ENCODE results near the gene RBM42.

RBM42 gene

GRCh38 chr19:35655600-35655999 is 26.8 kb downstream of the RBM42 start:
- DNase-seq = no peak

GRCh38 chr19:35656700-35657099 is 27.9 kb downstream of the RBM42 start:
- no peak for DNase-seq

- DNase-seq = no peak
Measured at GRCh38 chr19:35657904-35658700, 29.3 kb downstream of the RBM42 start.

- DNase-seq = no peak
Measured at GRCh38 chr19:35661995-35662340, 33.1 kb downstream of the RBM42 start.

- no peak for DNase-seq
Measured at GRCh38 chr19:35663981-35664380, 35.1 kb downstream of the RBM42 start.

GRCh38 chr19:35665157-35665556 is 36.3 kb downstream of the RBM42 start:
- no peak for DNase-seq

- no peak for DNase-seq
Measured at GRCh38 chr19:35665604-35666003, 36.8 kb downstream of the RBM42 start.

GRCh38 chr19:35666251-35666913 is 37.5 kb downstream of the RBM42 start, which contains the start of gene UPK1A:
UPK1A (plus strand) TSS chr19:35666517; CDS start chr19:35666813, 296 bp downstream.
- DNase-seq = no peak

- DNase-seq = no peak
Measured at GRCh38 chr19:35669566-35669965, 40.7 kb downstream of the RBM42 start.

- DNase-seq = no peak
Measured at GRCh38 chr19:35669974-35670373, 41.1 kb downstream of the RBM42 start.

GRCh38 chr19:35670686-35671085 is 41.9 kb downstream of the RBM42 start:
- DNase-seq = no peak

GRCh38 chr19:35671818-35672217 is 43.0 kb downstream of the RBM42 start:
- DNase-seq = no peak

GRCh38 chr19:35673121-35673804 is 44.4 kb downstream of the RBM42 start:
- DNase-seq = no peak

- DNase-seq = no peak
Measured at GRCh38 chr19:35675589-35676140, 46.8 kb downstream of the RBM42 start.
